Neuronal stem cell (in vitro differentiated cells): Measurements from ENCODE around the gene RPS19BP1.
A peak's percentile ranks its signal among the peaks of the same experiment; 100 is the strongest.

Experiments used
- DNase-seq: peaks from one replicate; pipeline ENCODE4 v3.0.0-alpha.2; 2013; ENCODE audit warnings: low spot score
- H2AFZ ChIP-seq: one replicate; pipeline ENCODE4 v1.6.1; 2013; ENCODE audit warnings: mild to moderate bottlenecking, low read length, inconsistent platforms
- H2AK5ac ChIP-seq: 2 replicates; pipeline ENCODE4 v1.6.1; 2013; ENCODE audit warnings: low read depth, mild to moderate bottlenecking, inconsistent platforms, low read length, moderate library complexity, mixed read lengths
- H2BK120ac ChIP-seq: 2 replicates; pipeline ENCODE4 v1.6.1; 2013; ENCODE audit warnings: low read depth, mild to moderate bottlenecking, inconsistent platforms, low read length, moderate library complexity, mixed read lengths
- H2BK12ac ChIP-seq: one replicate; pipeline ENCODE4 v1.6.1; 2013; ENCODE audit warnings: low read length, inconsistent platforms
- H2BK15ac ChIP-seq: 2 replicates; pipeline ENCODE4 v1.6.1; 2013; ENCODE audit warnings: mild to moderate bottlenecking, low read length, inconsistent platforms, mixed read lengths
- H2BK5ac ChIP-seq: one replicate; pipeline ENCODE4 v1.6.1; 2013; ENCODE audit warnings: inconsistent platforms, mild to moderate bottlenecking, low read length, moderate library complexity
- H3K14ac ChIP-seq: one replicate; pipeline ENCODE4 v1.6.1; 2013; ENCODE audit warnings: low read length, inconsistent platforms
- H3K18ac ChIP-seq: 2 replicates; pipeline ENCODE4 v1.6.1; 2013; ENCODE audit warnings: low read length, inconsistent platforms
- H3K23ac ChIP-seq: 2 replicates; pipeline ENCODE4 v1.6.1; 2013; ENCODE audit warnings: low read depth, mild to moderate bottlenecking, mixed read lengths, low read length, inconsistent platforms; ENCODE audit not compliant: poor library complexity
- H3K27ac ChIP-seq: replicated peaks from 3 replicates; pipeline ENCODE4 v1.5.1; 2013; ENCODE audit warnings: low read length, inconsistent platforms
- H3K27me3 ChIP-seq, 3 experiments: 2 replicates each; pipeline ENCODE4 v1.6.1; 2013; ENCODE audit warnings: low read length in 3 of 3, mild to moderate bottlenecking in 2 of 3, inconsistent platforms in 1 of 3, low read depth in 1 of 3, mixed read lengths in 1 of 3, moderate library complexity in 1 of 3; ENCODE audit not compliant: control insufficient read depth in 3 of 3, insufficient read depth in 3 of 3
- H3K36me3 ChIP-seq, 2 donors: replicated peaks in 1 of 2; 2 replicates each; pipeline ENCODE4 v1.6.1; 2013; ENCODE audit warnings: low read length in 2 of 2; ENCODE audit not compliant: control insufficient read depth in 2 of 2, insufficient read depth in 2 of 2
- H3K4ac ChIP-seq: 2 replicates; pipeline ENCODE4 v1.6.1; 2013; ENCODE audit warnings: inconsistent platforms, mild to moderate bottlenecking, low read length, moderate library complexity
- H3K4me1 ChIP-seq, 2 donors: 1 replicate in 1 of 2; 2 replicates in 1 of 2; pipeline ENCODE4 v1.6.1; 2013; ENCODE audit warnings: low read length in 2 of 2, low read depth in 1 of 2; ENCODE audit not compliant: control insufficient read depth in 2 of 2, insufficient read depth in 1 of 2
- H3K4me2 ChIP-seq: one replicate; pipeline ENCODE4 v1.6.1; 2013; ENCODE audit warnings: mild to moderate bottlenecking, low read length, inconsistent platforms; ENCODE audit not compliant: insufficient read depth, poor library complexity, severe bottlenecking
- H3K4me3 ChIP-seq, 2 donors: 2 replicates each; pipeline ENCODE4 v1.5.1; 2013; ENCODE audit warnings: low read length in 2 of 2, mild to moderate bottlenecking in 2 of 2, inconsistent platforms in 1 of 2, moderate library complexity in 1 of 2
- H3K79me1 ChIP-seq: one replicate; pipeline ENCODE4 v1.6.1; 2013; ENCODE audit warnings: low read depth, mild to moderate bottlenecking, inconsistent platforms, low read length, moderate library complexity
- H3K9ac ChIP-seq: one replicate; pipeline ENCODE4 v1.6.1; 2013; ENCODE audit warnings: mild to moderate bottlenecking, low read depth, low read length, inconsistent platforms; ENCODE audit not compliant: poor library complexity
- H3K9me3 ChIP-seq, 2 donors: replicated peaks in 1 of 2; 2 replicates each; pipeline versions ENCODE3 to v1.6.1; 2013; ENCODE audit warnings: low read length in 2 of 2, mild to moderate bottlenecking in 2 of 2, inconsistent platforms in 1 of 2, low read depth in 1 of 2, mixed read lengths in 1 of 2, moderate library complexity in 1 of 2; ENCODE audit not compliant: control insufficient read depth in 2 of 2, insufficient read depth in 1 of 2
- H4K8ac ChIP-seq: one replicate; pipeline ENCODE4 v1.6.1; 2013; ENCODE audit warnings: low read depth, mild to moderate bottlenecking, inconsistent platforms, low read length, moderate library complexity
- H4K91ac ChIP-seq: one replicate; pipeline ENCODE4 v1.6.1; 2013; ENCODE audit warnings: low read length, low read depth, mild to moderate bottlenecking, inconsistent platforms; ENCODE audit not compliant: poor library complexity
- WGBS, 2 donors: extraction: QIAGEN DNeasy Blood & Tissue Kit; methylation state at CpG; one replicate each; pipeline ENCODE4 v1.1.7; 2013; ENCODE audit warnings: missing lambda C conversion rate in 2 of 2, mixed read lengths in 1 of 2; ENCODE audit not compliant: insufficient read length in 2 of 2, insufficient replicate concordance in 1 of 2; ENCODE audit errors: extremely low coverage in 2 of 2; 5-methylcytosine and 5-hydroxymethylcytosine counted together

RPS19BP1 gene

DNA sequence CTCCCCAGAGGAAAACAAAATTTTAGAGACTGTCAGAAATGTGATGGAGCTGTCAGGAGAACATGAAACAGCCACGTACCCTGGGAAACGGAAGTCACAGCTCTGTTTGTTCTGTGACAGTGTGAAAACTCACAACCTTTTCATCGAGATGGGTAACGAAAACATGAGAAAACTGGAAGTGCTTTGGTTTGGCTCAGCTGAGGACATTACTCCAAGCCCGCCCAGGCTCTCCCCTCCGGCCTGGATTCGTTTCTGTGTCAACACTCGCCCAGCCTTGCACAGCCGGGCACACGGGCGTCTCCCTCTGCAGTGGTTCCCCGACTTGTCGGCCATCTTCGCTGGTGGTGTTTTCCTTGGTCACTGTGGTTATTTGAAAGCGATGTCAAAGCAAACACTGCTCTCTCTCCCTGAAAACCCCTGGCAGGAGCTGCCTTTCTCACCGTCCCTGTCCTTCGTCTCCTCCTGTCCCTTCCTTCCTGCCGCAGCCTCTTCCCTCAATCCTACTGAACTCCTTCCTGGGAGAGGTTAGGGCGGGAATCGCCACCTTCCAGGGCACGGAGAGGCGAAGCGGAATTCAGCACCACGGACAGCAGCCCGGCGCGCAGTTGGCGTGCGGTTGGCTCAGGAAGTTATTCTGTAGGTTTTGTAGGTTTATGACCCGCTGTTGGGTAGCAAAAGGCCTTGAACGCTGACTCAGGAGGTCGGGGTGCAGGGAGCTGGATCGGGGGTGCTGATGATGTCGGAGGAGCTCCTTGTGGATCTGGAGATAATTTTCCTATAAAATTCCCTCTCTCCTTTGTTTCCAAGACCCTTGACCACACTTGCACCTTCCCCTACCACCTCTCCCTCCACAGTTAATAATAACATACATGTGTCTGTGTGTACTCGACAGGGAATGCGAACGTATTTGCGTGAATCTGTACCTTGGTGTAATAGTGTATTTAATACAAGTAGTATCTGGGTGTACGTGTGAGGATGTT is 13.1 kb upstream of the RPS19BP1 start:
- Histone ChIP-seq H4K91ac (no peak overlapping the region), H3K4ac (no peak overlapping the region), H2BK5ac (no peak overlapping the region), H2AFZ (no peak overlapping the region), H3K4me1 (no peaks in the 10 kb centered on the region), H3K9ac (peak overlapping the region; percentile 2), H4K8ac (no peak overlapping the region), H2BK12ac (no peak overlapping the region), H3K27ac (no peak overlapping the region), H3K4me3 (no peak overlapping the region), H3K4me2 (no peak overlapping the region), H3K18ac (no peak overlapping the region), H3K79me1 (no peaks in the 10 kb centered on the region), H3K23ac (no peak overlapping the region), H3K27me3 (peaks cover 0 to 33% (median 32%) of the 10 kb centered on the region in 3 experiments), H3K36me3 (no peaks in the 10 kb centered on the region), H3K14ac (no peak overlapping the region), H2AK5ac (no peak overlapping the region), H3K9me3 (no peaks in the 10 kb centered on the region), H2BK15ac (no peak overlapping the region), H2BK120ac (no peak overlapping the region)
- DNase-seq: peak; percentile 73
- WGBS, 2 donors: 100% methylated on average over 1 of the region's 39 CpGs; no CpG with 5 or more reads in 1 of the 2 donors

GRCh38 chr22:39543095-39543494 is 10.5 kb upstream of the RPS19BP1 start:
- Histone ChIP-seq H3K14ac (no peak overlapping the region), H3K4me1 (no peaks in the 10 kb centered on the region), H3K36me3 (no peaks in the 10 kb centered on the region), H3K4me2 (no peak overlapping the region), H2BK12ac (no peak overlapping the region), H2AK5ac (no peak overlapping the region), H3K18ac (no peak overlapping the region), H3K79me1 (no peaks in the 10 kb centered on the region), H2BK5ac (no peak overlapping the region), H4K91ac (no peak overlapping the region), H3K9me3 (no peaks in the 10 kb centered on the region), H2BK15ac (no peak overlapping the region), H2AFZ (no peak overlapping the region), H3K4me3 (no peak overlapping the region), H3K4ac (no peak overlapping the region), H3K27me3 (peaks cover 0 to 28% (median 17%) of the 10 kb centered on the region in 3 experiments), H3K9ac (no peak overlapping the region), H3K27ac (no peak overlapping the region), H4K8ac (no peak overlapping the region), H3K23ac (no peak overlapping the region), H2BK120ac (no peak overlapping the region)
- no peak for DNase-seq
- no CpG with 5 or more reads among the region's 11 CpGs for WGBS, 2 donors

GRCh38 chr22:39537975-39538374 is 5.4 kb upstream of the RPS19BP1 start:
- Histone ChIP-seq H3K27ac (no peak overlapping the region), H4K8ac (no peak overlapping the region), H2BK12ac (no peak overlapping the region), H2BK15ac (no peak overlapping the region), H3K27me3 (peaks cover 0 to 3% (median 2%) of the 10 kb centered on the region in 3 experiments), H3K4me1 (peaks cover 8 to 12% of the 10 kb centered on the region in 2 donors), H2AK5ac (no peak overlapping the region), H3K14ac (no peak overlapping the region), H2BK5ac (no peak overlapping the region), H3K79me1 (no peaks in the 10 kb centered on the region), H3K23ac (no peak overlapping the region), H4K91ac (no peak overlapping the region), H2AFZ (no peak overlapping the region), H3K9me3 (no peaks in the 10 kb centered on the region), H3K36me3 (no peaks in the 10 kb centered on the region), H3K4ac (no peak overlapping the region), H3K9ac (no peak overlapping the region), H3K18ac (no peak overlapping the region), H2BK120ac (no peak overlapping the region), H3K4me2 (no peak overlapping the region), H3K4me3 (no peak overlapping the region)
- no peak for DNase-seq
- WGBS, 2 donors: no CpG with 5 or more reads among the region's 2 CpGs

DNA sequence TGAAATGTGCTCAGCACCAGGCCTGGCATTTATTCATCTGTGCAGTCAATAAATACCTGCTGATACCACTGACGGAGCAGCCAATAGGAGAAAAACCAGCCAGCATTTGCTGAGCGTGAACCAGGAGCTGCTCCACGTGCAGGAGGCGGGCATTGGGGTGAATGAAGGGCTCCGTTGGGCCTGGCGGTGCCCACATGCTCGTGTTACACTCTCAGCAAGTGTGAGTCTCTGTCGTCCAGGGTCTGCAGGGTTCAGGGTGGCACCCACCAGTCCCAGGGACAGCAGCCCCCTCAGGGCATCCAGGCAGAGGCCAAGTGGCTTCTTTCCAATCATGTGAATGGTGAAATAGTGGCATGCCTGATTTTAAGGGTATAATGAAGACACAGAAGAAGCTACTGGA is 4.2 kb upstream of the RPS19BP1 start:
- Histone ChIP-seq H2AK5ac (peak overlapping the region; percentile 28), H3K18ac (no peak overlapping the region), H4K8ac (no peak overlapping the region), H3K4ac (no peak overlapping the region), H3K79me1 (peaks cover 4% of the 10 kb centered on the region), H2BK12ac (no peak overlapping the region), H3K27ac (no peak overlapping the region), H2AFZ (no peak overlapping the region), H3K14ac (no peak overlapping the region), H3K4me3 (no peak overlapping the region), H4K91ac (no peak overlapping the region), H3K4me1 (peaks cover 8 to 14% of the 10 kb centered on the region in 2 donors), H2BK5ac (no peak overlapping the region), H3K9me3 (no peaks in the 10 kb centered on the region), H2BK120ac (no peak overlapping the region), H3K36me3 (peaks cover 0 to under 1% of the 10 kb centered on the region in 2 donors), H3K27me3 (no peaks in the 10 kb centered on the region), H3K23ac (no peak overlapping the region), H3K4me2 (no peak overlapping the region), H2BK15ac (no peak overlapping the region), H3K9ac (no peak overlapping the region)
- no peak for DNase-seq
- no CpG with 5 or more reads among the region's 8 CpGs for WGBS, 2 donors
